H1 (cell line): Measurements from ENCODE around the gene UBIAD1.

Experiments
- CHD7 ChIP-seq: fragments of 300-600 bp; sonication (generic); IDR thresholded peaks from 2 replicates; pipeline ENCODE4 v1.7.1; 2012; ENCODE audit warnings: low read length, moderate library complexity, mild to moderate bottlenecking, inconsistent platforms; ENCODE audit not compliant: insufficient replicate concordance
- GABPA ChIP-seq: IDR thresholded peaks from 2 replicates; pipeline ENCODE4 v1.6.1; 2011; ENCODE audit warnings: mild to moderate bottlenecking, low read length, moderate library complexity, borderline replicate concordance; ENCODE audit not compliant: insufficient read depth
- JUN ChIP-seq: IDR thresholded peaks from 2 replicates; pipeline ENCODE4 v1.6.1; 2011; ENCODE audit warnings: low read depth, mild to moderate bottlenecking, improper control_type of control experiment, low read length
- NANOG ChIP-seq: IDR thresholded peaks from 2 replicates; pipeline ENCODE4 v1.6.1; 2011; ENCODE audit warnings: low read length, low read depth, mild to moderate bottlenecking, inconsistent platforms; ENCODE audit not compliant: insufficient read depth, poor library complexity, severe bottlenecking
- NRF1 ChIP-seq: IDR thresholded peaks from 2 replicates; pipeline ENCODE4 v1.6.1; 2011; ENCODE audit warnings: mild to moderate bottlenecking, low read depth, low read length, improper control_type of control experiment
- POLR2A ChIP-seq, 2 experiments: IDR thresholded peaks; 1 replicate in 1 of 2; 2 replicates in 1 of 2; pipeline ENCODE4 v1.6.1; 2011; ENCODE audit warnings: low read depth in 2 of 2, low read length in 2 of 2, mild to moderate bottlenecking in 2 of 2; ENCODE audit errors: control extremely low read depth in 1 of 2
- SUZ12 ChIP-seq: fragments of 200-600 bp; sonication (generic); IDR thresholded peaks from 2 replicates; pipeline ENCODE4 v1.6.1; 2012; ENCODE audit warnings: mild to moderate bottlenecking, inconsistent platforms, low read length, moderate library complexity, mixed read lengths
- TAF1 ChIP-seq: IDR thresholded peaks from 2 replicates; pipeline ENCODE4 v1.6.1; 2011; ENCODE audit warnings: mild to moderate bottlenecking, low read depth, low read length
- ZNF274 ChIP-seq: IDR thresholded peaks from 2 replicates; pipeline ENCODE4 v1.7.0; 2012; ENCODE audit warnings: low read length, borderline replicate concordance; ENCODE audit errors: extremely low read depth
- TF ChIP-seq, protein P1 (sequence below), 3 experiments: IDR thresholded peaks; 1 replicate in 2 of 3; 2 replicates in 1 of 3; pipeline versions ENCODE4 v1.5.1 to v1.6.1; 2011; ENCODE audit warnings: low read length in 3 of 3, mild to moderate bottlenecking in 3 of 3, inconsistent platforms in 2 of 3, low read depth in 1 of 3, moderate library complexity in 1 of 3; ENCODE audit not compliant: insufficient read depth in 1 of 3; ENCODE audit errors: control extremely low read depth in 1 of 3
- TF ChIP-seq, protein P2 (sequence below): IDR thresholded peaks from 2 replicates; pipeline ENCODE4 v1.6.1; 2012; ENCODE audit warnings: inconsistent platforms

DNA sequence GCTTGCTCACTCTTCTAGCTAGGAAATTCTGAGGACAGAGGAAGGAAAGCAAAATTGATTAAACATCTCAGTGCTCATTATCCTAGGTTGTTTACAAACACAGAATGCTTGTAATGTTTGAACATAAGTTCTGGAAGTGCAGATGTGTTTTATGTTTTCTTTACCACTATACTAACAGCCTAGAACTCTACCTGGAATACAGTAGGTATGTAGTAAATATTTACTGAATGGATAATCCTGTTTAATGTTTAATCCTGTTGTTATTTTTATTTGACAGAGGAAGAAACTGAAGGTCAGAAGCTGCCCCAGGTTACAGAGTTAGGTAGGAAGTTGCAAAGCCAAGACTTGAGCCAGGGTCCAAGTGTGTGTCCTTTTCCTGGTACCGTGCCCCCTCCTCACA, 16.7 kb upstream of the UBIAD1 start:
- TF ChIP-seq, protein P1, sequence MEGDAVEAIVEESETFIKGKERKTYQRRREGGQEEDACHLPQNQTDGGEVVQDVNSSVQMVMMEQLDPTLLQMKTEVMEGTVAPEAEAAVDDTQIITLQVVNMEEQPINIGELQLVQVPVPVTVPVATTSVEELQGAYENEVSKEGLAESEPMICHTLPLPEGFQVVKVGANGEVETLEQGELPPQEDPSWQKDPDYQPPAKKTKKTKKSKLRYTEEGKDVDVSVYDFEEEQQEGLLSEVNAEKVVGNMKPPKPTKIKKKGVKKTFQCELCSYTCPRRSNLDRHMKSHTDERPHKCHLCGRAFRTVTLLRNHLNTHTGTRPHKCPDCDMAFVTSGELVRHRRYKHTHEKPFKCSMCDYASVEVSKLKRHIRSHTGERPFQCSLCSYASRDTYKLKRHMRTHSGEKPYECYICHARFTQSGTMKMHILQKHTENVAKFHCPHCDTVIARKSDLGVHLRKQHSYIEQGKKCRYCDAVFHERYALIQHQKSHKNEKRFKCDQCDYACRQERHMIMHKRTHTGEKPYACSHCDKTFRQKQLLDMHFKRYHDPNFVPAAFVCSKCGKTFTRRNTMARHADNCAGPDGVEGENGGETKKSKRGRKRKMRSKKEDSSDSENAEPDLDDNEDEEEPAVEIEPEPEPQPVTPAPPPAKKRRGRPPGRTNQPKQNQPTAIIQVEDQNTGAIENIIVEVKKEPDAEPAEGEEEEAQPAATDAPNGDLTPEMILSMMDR (IDR thresholded peaks at IDR 0.05; ENCODE audit: control extremely low read depth in 1 of 3, insufficient read depth in 1 of 3, low read depth in 1 of 3, low read length in 3 of 3), result no peak
- TF ChIP-seq POLR2A (IDR thresholded peaks at IDR 0.05; ENCODE audit: control extremely low read depth in 1 of 2, low read depth in 2 of 2, low read length in 2 of 2) (no peak), SUZ12 (no peak), TAF1 (no peak), NANOG (no peak), ZNF274 (no peak), CHD7 (no peak), NRF1 (no peak), GABPA (no peak), JUN (no peak)
- TF ChIP-seq, protein P2, sequence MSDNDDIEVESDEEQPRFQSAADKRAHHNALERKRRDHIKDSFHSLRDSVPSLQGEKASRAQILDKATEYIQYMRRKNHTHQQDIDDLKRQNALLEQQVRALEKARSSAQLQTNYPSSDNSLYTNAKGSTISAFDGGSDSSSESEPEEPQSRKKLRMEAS, result no peak
